SIG-M5 (cell line): ENCODE measurements around the gene ABCG4.
"Not testable (repeated sequence)": the region's sequence is repeated elsewhere in the genome, so short reads cannot be mapped to it uniquely, and the experiment has no call there.

Experiments used
- DNase-seq: peaks from one replicate; lab custom pipeline; 2025; lab: John Stamatoyannopoulos, UW

Gene ABCG4

GRCh38 chr11:119149018-119149785 lies at the start of gene ABCG4:
Gene ABCG4, plus strand, starts transcription at chr11:119149052. Its CDS starts 914 bp downstream, at chr11:119149966.
- DNase-seq, result no peak

- DNase-seq, result no peak
Measured at GRCh38 chr11:119099711-119100110, 49.1 kb upstream of the ABCG4 start.

- DNase-seq, result no peak
Measured at GRCh38 chr11:119100246-119100970, 48.4 kb upstream of the ABCG4 start.

GRCh38 chr11:119100994-119101758 lies 47.7 kb upstream of the ABCG4 start:
- no peak for DNase-seq

GRCh38 chr11:119101759-119102423 lies 47.0 kb upstream of the ABCG4 start, which contains the start of gene DPAGT1:
Gene DPAGT1, minus strand, starts transcription at chr11:119101853. Its CDS starts 198 bp downstream, at chr11:119101655.
- peak; percentile 69 for DNase-seq

GRCh38 chr11:119103161-119103664 lies 45.6 kb upstream of the ABCG4 start:
- DNase-seq, result not testable (repeated sequence)

DNA sequence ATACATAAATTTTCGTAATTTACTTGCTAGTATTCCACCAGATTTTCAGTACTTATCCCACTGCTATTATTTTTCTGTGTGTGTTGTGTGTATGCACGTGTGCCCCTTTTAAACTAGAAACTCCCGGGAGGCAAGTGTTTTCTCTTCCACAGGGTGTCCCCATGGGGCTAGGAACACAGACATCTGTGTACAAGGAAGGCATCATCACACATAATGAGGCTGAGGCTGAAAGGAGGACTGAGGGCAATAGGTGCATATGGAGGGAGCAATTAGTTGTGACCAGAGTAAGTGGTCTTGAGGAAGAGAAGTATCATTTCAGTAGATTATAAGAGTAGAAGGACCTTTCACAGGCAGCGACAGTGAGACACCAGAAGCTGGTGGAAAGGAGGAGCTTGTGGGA lies 45.1 kb upstream of the ABCG4 start:
- no peak for DNase-seq

GRCh38 chr11:119106564-119107537 lies 42.0 kb upstream of the ABCG4 start, which contains the start of gene C2CD2L:
Gene C2CD2L, plus strand, starts transcription at chr11:119107344. Its CDS starts 398 bp downstream, at chr11:119107742.
- DNase-seq, result peak; percentile 68

DNA sequence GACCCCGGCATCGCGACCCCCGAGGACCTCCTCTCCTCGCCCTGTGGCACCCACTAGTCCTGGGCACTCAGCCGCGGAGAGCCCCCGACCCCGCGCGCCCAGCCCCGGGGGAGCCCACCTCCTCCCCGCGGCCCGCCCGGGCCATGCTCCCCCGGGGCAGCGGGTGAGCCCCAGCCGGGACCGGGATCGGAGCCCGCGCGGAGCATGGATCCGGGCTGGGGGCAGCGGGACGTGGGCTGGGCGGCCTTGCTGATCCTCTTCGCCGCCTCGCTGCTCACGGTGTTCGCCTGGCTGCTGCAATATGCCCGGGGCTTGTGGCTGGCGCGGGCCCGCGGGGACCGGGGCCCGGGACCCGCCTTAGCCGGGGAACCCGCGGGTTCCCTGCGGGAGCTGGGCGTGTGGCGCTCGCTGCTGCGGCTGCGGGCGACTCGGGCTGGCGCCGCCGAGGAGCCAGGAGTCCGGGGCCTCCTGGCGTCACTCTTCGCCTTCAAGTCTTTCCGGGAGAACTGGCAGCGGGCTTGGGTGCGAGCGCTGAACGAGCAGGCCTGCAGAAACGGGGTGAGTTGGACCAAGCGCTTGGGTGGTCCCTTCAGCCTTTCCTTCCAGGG lies 41.2 kb upstream of the ABCG4 start:
- no peak for DNase-seq

DNA sequence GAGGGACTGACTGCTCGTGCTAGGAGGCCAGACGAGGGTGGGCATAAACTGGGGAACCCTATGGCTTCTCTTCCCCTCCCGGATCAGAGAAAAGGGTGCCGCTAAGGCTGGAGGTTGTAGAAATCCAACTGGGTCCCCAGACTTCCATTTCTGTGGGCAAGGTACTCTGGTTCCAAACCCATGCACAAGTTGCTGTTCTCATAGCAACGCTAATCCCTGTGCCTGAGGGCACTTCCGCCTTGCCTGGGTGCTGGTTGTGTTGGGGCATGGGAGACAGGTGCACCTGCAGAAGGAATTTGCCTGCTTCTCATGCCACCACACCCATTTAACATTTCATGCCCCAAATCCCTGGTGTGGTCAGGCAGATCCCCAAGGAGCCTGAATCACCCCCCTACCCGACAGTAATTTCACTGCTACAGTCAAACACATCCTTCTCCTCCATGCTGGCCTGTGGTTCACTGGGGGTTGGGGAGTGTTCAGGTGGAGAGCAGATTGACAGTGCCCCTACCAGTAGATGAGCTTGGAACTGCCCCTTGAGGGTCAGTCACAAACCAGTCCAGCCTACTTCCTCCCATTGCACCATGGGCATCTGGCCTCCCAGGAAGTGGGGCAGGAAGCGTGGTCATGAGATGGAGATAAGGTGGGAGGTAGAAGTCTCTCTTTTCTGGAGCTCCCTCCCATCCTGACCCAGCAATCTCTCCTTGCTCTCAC lies 40.6 kb upstream of the ABCG4 start:
- no peak for DNase-seq

- no peak for DNase-seq
Measured at GRCh38 chr11:119108857-119109221, 40.0 kb upstream of the ABCG4 start.

DNA sequence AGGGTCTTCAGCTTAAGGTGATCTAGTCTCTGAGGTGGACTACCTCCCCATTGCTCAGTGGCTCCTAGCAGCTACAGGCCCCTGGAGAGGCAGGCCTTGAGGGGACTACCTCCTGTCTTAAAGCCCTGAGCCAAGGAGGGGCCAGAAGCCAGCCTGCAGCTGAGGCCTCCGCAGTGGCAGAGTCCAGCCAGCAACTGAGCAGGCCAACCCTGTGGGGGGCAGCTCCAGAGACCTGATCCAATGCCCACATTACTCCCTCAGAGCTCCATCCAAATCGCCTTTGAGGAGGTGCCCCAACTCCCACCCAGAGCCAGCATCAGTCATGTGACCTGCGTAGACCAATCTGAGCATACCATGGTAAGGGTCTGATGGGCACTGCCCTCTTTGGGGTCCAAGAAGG lies 39.0 kb upstream of the ABCG4 start:
- DNase-seq, result no peak

DNA sequence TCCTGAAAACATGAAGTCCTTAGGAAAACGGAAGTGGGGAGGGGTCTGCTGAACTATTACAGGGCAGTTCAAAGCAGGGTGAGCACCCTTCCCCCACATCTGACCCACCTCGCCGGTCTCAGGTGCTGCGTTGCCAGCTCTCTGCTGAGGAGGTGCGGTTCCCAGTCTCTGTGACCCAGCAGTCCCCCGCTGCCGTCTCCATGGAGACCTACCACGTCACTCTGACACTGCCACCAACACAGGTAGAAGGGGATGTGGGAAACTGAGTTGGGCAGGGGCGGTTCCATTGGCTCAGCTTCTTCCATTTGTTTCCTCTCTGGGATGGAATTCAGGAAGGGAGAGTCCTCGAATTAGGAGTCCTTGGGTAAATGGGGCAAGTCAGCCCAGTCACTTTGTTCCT lies 38.4 kb upstream of the ABCG4 start:
- DNase-seq, result no peak

DNA sequence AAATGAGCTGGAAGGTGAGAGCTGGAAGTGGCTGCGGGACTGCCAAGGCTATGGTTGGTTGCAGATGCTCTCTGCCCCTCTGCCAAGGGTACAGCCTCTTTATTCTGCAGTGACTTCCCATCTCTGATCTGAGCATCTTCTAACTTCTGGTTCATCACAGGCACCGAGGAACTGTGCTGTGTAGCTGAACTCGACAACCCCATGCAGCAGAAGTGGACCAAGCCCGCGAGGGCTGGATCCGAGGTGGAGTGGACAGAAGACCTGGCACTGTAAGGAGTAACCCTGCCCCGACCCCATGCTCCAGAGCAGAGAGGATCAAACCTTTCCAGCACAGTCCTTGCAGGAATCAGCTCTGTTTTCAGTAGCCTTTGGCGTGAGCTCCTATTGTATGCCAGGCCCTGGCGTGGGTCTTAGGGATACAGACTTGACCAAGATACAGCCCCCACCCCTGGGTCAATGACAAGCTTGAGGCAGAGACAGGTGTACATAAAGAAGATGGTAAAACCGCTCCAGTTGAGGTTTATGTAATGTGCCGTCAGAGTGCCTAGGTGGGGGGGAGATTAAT lies 37.4 kb upstream of the ABCG4 start:
- no peak for DNase-seq

GRCh38 chr11:119112314-119113020 lies 36.4 kb upstream of the ABCG4 start:
- DNase-seq, result no peak

GRCh38 chr11:119113716-119114115 lies 35.1 kb upstream of the ABCG4 start:
- no peak for DNase-seq

DNA sequence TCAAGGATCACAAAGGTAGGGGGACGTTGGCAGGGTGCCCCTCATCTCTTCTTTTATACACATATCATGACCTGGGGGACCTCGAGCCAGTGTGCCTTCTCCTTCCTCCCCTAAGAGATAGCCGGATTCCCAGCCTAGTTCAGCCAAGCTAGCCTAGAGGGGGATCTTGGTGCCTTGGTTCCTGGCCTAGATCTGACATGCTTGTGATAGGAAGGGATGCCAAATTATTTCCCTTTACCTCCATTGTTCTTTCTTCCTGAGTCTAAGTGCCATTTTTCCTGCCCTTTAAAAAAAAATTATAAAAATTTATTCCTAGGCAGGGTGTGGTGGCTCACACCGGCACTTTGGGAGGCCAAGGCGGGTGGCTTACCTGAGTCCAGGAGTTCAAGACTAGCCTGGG lies 34.5 kb upstream of the ABCG4 start:
- no peak for DNase-seq

DNA sequence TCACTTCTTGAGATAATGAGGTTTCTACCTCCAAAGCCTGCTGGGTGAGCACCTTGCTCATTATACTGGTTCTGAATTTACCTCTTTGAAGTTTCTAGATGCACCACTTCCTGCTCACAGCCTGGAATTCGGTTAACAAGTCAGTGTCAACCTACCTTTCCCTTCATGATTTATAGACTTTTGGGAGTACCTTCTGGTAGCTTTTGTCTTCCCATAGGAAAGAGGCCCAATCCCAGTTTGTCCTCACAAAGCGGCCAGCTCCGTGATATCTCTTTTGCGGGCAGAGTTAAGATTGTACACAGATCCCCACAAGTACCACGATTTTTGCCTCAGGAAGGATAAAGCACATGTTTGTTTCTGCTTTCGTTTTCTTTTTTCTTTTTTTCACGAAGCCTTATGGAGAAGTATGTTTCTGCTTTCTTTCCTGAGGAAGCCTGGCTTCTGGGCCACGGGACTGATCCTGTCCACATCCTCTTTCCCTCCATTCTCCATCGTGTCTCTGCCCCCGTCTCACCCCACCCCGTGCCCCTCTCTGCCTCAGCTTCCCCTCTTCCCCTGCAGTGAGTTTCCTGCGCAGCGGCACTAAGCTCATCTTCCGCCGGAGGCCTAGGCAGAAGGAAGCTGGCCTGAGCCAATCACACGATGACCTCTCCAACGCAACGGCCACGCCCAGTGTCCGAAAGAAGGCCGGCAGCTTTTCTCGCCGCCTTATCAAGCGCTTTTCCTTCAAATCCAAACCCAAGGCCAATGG lies 33.2 kb upstream of the ABCG4 start:
- DNase-seq, result no peak
